WI38 (cell line): Measurements from ENCODE around the gene COG3.
A peak's percentile ranks its signal among the peaks of the same experiment; 100 is the strongest.

Experiments
- H3K4me3 ChIP-seq: 2 replicates; pipeline ENCODE4 v1.5.1; 2011; ENCODE audit warnings: low read depth, mild to moderate bottlenecking, control low read depth, low read length
- CTCF ChIP-seq: IDR thresholded peaks from 2 replicates; pipeline ENCODE4 v1.5.1; 2012; ENCODE audit warnings: low read depth, mild to moderate bottlenecking, control low read depth, low read length

Gene COG3

GRCh38 chr13:45454204-45454603 lies 10.5 kb upstream of the COG3 start:
- TF ChIP-seq CTCF, result no peak
- H3K4me3 ChIP-seq, result no peak overlapping the region

GRCh38 chr13:45456196-45456972 lies 8.4 kb upstream of the COG3 start:
- TF ChIP-seq CTCF, result no peak
- no peak overlapping the region for H3K4me3 ChIP-seq

- TF ChIP-seq CTCF, result peak; percentile 40
- H3K4me3 ChIP-seq, result peak overlapping the region; percentile 94
Measured at GRCh38 chr13:45464141-45464686, 525 bp upstream of the COG3 start.

- TF ChIP-seq CTCF, result no peak
Measured at GRCh38 chr13:45466359-45466758, 1.6 kb downstream of the COG3 start.

GRCh38 chr13:45468635-45469034 lies 3.9 kb downstream of the COG3 start:
- H3K4me3 ChIP-seq, result no peak overlapping the region
- no peak for TF ChIP-seq CTCF

More at GRCh38 chr13:45466359-45466758, 1.6 kb downstream of the COG3 start:
- H3K4me3 ChIP-seq, result peak overlapping the region; percentile 94

GRCh38 chr13:45472171-45472705 lies 7.5 kb downstream of the COG3 start:
- no peak for TF ChIP-seq CTCF
- no peak overlapping the region for H3K4me3 ChIP-seq

- TF ChIP-seq CTCF, result no peak
- H3K4me3 ChIP-seq, result no peak overlapping the region
Measured at GRCh38 chr13:45473627-45474026, 8.9 kb downstream of the COG3 start.
